Stomach (tissue), 4 donors: ENCODE results near the gene NR2E3.

Experiments
- EP300 ChIP-seq: sonication (generic); formaldehyde crosslinking; IDR thresholded peaks from one replicate; pipeline ENCODE4 v1.6.1; 2017; ENCODE audit warnings: antibody characterized with exemption
- POLR2AphosphoS5 ChIP-seq, 3 donors: sonication (generic); formaldehyde crosslinking; IDR thresholded peaks; one replicate each; pipeline ENCODE4 v1.6.1; 2016; ENCODE audit warnings: antibody characterized with exemption in 3 of 3

DNA sequence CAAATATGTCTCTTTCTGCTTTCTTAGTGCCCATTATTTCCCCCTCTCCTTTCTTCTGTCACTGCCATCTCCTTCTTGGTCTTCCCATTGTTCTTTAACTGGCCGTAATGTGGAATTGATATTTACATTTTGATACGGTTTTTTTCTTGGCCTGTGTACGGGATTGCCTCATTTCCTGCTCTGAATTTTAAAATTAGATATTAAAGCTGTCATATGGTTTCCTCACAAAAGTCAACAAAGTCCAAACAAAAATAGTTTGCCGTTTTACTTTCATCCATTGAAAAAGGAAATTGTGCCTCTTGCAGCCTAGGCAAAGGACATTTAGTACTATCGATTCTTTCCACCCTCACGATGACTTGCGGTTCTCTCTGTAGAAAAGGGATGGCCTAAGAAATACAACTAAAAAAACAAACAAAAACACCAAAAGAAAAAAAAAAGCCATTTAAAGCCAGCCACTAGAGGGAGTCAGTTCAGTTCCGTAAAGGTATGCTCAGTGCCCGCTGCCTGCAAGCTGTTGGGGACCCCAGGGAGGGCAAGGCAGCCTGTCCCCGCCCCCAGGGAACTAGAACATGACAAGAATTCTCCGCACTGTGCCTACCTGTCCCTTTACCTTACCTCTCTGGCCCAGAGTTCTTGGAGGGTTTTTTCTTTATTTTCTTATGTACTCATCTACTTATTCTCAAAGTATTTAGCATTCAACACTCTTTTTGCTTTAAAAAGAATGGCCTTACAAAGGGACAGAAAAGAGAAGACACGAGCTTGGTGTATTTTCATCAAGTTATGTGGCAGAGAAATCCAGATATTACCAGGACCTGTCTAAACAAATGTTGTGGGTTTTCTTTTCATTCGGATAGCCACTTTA lies 30.0 kb upstream of the NR2E3 start:
- TF ChIP-seq EP300 (no peak), POLR2AphosphoS5 (IDR thresholded peaks at IDR 0.05) (no peak)
